SK-N-MC (cell line): Measurements from ENCODE around the gene DNAJC7.

Experiments used
- EZH2 ChIP-seq: fragments of 200-600 bp; sonication (generic); IDR thresholded peaks from one replicate; pipeline ENCODE4 v1.6.1; 2017; ENCODE audit warnings: antibody characterized with exemption
- POLR2AphosphoS5 ChIP-seq: IDR thresholded peaks from 2 replicates; pipeline ENCODE4 v1.6.1; 2012; ENCODE audit warnings: mild to moderate bottlenecking, low read depth, low read length, borderline replicate concordance

GRCh38 chr17:41928693-41929251 lies 88.5 kb downstream of the DNAJC7 start:
- TF ChIP-seq EZH2 (no peak), POLR2AphosphoS5 (no peak)
